Activated CD4-positive, alpha-beta T cell treated with anti-CD3 and anti-CD28 coated beads, Interleukin-10, Interleukin-2, amounts not matched to agents 100 ng/mL and 50 ng/mL, durations not matched to agents 16 hours and 8 hours (primary cell): ENCODE results near the gene PSEN1.
A peak's percentile ranks its signal among the peaks of the same experiment; 100 is the strongest.
"Not testable (repeated sequence)": the region's sequence is repeated elsewhere in the genome, so short reads cannot be mapped to it uniquely, and the experiment has no call there.

Experiments used
- DNase-seq: peaks from one replicate; pipeline ENCODE4 v3.0.0-alpha.2; 2020

Gene PSEN1

GRCh38 chr14:73167727-73168126, 31.4 kb downstream of the PSEN1 start:
- no peak for DNase-seq

DNA sequence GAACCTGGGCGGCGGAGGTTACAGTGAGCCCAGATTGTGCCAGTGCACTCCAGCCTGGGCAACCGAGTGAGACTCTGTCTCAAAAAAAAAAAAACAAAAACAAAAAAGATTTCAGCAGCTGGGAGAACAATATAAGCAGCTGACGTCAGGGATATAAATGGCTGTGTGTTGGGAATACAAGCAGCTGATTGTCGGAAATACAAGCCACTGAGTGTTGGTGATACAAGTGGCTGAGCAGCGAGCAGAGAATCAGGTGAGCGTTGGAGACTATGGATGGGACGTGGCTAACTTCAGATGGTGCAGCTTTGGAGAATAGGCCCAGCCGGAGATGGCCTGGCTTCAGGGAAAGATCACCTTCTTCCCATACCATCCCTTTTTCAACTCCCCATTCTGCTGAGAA, 32.0 kb downstream of the PSEN1 start:
- DNase-seq = no peak

DNA sequence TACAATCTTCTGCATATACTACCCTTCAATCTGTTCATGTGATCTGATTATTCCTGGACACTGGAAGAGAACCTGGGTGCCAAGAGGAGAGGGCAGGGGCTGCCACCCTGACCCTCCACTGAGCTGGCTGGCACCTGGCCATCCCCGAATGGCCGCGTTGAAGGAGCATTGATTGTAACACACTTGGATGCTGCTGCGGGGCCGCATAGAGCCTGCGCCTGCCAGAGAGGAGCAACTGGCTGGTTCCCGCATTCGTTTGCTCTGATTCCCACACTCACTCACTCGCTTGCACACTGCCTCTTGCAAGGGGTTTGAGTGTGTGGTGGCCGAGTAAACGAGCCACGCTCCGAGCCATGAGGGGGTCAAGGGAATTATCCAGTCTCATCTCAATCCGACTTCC, 32.4 kb downstream of the PSEN1 start:
- no peak for DNase-seq

DNA sequence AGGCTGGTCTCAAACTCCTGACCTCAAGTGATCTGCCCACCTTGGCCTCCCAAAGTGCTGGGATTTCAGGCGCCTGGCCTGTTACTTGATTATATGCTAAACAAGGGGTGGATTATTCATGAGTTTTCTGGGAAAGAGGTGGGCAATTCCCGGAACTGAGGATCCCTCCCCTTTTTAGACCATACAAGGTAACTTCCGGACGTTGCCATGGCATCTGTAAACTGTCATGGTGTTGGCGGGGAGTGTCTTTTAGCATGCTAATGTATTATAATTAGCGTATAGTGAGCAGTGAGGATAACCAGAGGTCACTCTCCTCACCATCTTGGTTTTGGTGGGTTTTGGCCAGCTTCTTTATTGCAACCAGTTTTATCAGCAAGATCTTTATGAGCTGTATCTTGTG, 33.5 kb downstream of the PSEN1 start:
- not testable (repeated sequence) for DNase-seq

GRCh38 chr14:73170686-73171085, 34.4 kb downstream of the PSEN1 start:
- DNase-seq = no peak

DNA sequence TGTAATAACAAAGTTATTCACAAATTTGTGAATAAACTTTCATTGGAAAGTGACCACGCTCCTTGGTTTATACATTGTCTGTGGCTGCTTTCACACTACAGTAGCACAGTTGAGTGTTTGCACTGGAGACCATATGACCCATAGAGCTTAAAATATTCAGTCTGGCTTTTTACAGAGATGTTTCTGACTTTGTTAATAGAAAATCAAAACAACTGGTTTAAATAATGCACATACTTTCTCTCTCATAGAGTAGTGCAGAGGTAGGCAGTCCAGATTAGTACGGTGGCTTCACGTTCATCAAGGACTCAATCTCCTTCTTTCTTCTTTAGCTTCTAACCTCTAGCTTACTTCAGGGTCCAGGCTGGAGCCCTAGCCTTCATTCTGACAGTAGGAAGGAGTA, 36.2 kb downstream of the PSEN1 start:
- no peak for DNase-seq

- peak; percentile 38 for DNase-seq
Measured at GRCh38 chr14:73173092-73173735, 36.9 kb downstream of the PSEN1 start.

DNA sequence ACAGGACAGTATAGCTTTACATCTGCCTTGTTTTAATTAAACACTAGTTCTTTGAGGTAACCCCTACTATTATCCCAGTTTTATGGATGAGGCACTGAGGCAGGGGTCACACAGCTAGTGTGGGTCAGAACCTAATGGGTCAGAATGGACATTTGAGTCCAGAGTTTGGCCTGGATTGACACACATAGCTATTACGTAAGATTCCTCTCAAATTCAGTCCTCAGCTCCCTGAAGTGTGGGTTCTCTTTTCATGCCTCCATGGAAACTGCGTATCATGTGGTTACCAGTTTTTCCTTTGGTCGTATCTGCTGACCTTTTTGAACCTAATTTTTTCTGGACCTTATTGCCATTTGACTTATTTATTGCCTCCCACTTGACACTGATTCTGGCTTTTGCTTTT, 40.4 kb downstream of the PSEN1 start:
- DNase-seq = no peak

DNA sequence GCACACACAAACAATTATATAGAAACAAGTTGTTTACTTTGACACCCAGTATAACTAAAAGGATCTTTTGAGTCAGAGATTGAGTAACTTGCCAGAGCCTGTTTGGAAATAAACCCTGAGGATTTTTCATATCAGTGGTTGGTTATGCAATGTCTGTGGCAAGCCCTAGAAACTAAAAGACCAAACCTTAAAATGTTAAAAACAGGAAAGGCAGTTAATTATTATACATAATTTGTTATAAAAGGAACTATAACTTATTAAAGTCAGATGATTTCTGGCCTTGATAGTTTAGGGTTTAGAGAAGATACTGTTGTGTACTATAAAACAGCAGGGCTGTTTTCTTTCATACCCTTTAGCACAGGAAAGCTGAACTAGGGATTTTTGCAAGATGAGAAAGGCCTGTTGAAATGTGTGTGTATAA, 44.1 kb downstream of the PSEN1 start:
- DNase-seq = peak; percentile 61

DNA sequence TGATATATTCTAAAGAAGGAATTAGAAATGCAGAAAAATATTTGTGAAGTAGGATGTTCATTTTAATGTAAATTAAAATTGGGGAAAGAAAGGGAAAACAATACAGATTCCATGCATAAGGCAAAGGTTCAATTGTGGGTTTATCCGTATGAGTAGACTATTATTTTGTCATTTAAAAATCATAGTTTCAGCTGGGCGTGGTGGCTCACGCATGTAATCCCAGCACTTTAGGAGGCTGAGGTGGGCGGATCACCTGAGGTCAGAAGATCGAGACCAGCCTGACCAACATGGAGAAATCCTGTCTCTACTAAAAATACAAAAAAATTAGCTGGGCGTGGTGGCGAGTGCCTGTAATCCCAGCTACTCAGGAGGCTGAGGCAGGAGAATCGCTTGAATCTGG, 44.7 kb downstream of the PSEN1 start:
- DNase-seq = not testable (repeated sequence)

GRCh38 chr14:73188501-73188911, 52.2 kb downstream of the PSEN1 start:
- DNase-seq = no peak

GRCh38 chr14:73189651-73190050, 53.3 kb downstream of the PSEN1 start:
- DNase-seq = no peak

GRCh38 chr14:73191441-73191840, 55.1 kb downstream of the PSEN1 start:
- DNase-seq = no peak

- not testable (repeated sequence) for DNase-seq
Measured at GRCh38 chr14:73194306-73194705, 58.0 kb downstream of the PSEN1 start.

DNA sequence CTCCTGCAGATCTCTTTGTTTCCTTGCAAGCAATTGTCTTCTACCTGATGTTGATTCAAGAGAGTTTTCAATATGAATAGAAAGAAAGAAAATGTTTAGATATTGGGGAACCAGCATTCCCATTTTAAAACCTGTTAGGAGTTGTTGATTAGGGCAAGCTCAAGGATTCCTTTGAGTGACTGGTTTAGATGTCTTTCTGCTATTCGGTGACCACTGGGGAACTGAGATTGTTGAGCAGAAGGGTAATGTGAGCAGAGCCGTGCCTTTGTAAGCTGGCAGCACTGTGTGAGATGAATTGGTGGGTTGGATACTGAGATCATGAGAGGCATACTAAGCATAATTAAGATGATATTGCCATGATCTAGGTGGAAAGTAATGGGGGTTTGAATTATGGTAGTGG, 61.9 kb downstream of the PSEN1 start:
- DNase-seq = no peak

DNA sequence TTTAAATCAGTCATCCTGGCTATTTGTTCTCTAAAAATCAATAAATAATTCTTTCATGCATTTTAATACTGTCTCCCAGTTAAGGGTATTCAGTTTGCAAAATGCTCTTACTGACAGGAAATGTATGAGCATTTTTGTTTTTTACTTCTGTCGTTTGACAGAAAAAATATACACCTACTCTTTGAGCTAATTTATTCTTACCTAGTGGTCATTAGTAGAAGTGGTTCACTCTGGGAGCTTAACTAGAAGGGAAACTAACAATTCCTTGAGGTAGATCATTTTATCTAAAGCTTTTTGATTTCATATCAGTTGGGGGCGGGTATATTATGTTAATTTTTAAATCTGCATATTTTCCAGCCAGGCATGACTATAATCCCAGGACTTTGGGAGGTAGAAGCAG, 67.2 kb downstream of the PSEN1 start:
- DNase-seq = no peak

GRCh38 chr14:73207615-73208014, 71.3 kb downstream of the PSEN1 start:
- DNase-seq = no peak

DNA sequence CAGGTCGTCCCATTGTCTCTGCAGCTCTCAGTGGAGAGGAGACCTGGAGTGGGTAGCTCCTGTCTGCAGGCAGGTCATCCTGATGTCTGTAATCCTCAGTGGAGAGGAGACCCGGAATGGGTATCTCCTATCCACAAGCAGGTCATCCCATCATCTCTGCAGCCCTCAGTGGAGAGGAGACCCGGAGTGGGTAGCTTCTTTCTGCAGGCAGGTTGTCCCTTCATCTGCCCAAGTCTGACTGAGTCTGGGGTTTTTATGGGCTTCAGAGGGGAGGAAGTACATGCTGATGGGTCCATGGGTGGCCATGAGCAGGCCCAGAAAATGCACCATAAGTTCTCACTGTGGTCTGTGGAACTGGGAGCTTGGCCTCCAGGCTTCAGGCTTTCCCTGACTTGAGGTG, 72.1 kb downstream of the PSEN1 start:
- no peak for DNase-seq

GRCh38 chr14:73208846-73209245, 72.5 kb downstream of the PSEN1 start:
- DNase-seq = no peak

DNA sequence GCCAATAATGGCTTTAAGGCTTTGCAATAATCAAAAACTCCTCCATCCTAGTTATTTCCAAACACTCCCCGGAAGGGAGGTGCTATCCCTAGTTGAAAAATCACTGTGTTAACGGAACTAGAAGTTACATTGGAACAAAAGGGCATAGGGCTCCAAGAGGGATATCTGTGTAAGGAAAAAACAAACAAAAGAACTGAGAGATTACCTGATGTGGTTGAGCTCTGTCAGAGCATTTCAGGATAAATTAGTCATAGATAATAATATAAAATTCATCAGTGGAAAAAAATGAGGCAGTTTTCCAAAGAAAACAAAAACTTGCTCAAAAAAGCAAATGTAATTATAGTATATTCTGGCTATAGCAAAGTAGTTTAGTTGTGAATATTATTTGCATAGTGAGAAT, 73.6 kb downstream of the PSEN1 start:
- no peak for DNase-seq

DNA sequence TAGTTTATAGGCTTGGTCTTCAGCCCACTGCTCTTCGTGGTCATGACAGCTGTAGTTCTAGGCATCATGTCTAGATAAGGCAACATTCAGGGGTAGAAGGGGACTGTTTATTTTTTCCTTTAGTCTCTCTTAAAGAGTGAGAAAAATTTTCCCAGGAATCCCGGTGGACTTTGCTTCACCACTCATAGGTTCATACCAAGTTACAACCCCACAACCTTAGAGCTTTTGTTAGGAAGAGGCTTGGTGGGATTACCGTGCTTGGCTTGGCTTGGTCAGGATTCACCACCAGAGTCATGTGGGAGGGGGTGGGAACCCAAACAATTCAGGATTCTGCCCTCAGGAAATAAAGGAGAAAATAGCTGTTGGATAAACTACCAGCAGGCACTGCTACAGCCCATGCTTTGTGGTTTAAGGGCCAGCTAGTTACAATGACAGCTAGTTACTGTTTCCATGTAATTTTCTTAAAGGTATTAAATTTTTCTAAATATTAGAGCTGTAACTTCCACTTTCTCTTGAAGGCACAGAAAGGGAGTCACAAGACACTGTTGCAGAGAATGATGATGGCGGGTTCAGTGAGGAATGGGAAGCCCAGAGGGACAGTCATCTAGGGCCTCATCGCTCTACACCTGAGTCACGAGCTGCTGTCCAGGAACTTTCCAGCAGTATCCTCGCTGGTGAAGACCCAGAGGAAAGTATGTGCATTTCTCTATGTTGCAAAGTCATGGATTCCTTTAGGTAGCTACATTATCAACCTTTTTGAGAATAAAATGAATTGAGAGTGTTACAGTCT, 75.1 kb downstream of the PSEN1 start:
- DNase-seq = no peak

DNA sequence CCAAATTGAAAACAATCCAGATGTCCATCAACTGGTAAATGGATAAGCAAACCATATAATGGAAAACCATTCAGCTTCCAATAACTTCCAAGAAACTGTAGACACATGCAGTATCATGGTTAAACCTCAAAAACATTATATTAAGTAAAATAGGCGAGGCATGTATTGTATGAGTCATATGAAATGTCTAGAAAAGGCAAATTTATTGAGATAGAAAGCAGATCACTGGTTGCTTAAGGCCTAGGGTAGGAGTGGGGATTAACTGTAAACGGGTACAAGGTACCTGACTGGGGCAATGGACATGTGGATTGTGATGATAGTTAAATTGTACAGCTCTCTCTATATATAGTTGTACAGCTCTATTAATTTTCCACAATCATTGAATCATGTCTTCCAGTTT, 79.7 kb downstream of the PSEN1 start:
- DNase-seq = no peak

DNA sequence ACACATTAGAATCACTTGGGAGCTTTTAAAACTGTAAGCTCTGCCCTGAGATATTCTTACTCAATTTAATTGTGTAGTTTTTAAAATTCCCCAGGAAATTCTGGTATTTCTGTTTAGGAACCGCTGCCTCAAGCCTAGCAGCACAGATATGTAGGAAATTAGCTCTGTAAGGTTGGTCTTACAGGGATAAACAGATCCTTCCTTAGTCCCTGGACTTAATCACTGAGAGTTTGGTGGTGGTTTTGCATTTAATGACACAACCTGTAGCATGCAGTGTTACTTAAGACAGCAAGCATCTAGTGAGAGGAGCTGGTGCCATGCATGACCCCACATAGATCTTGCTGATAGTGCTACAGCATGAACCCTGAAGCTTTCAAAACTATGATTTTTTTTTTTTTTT, 81.1 kb downstream of the PSEN1 start:
- no peak for DNase-seq

GRCh38 chr14:73220061-73220460, 83.8 kb downstream of the PSEN1 start:
- DNase-seq = no peak

DNA sequence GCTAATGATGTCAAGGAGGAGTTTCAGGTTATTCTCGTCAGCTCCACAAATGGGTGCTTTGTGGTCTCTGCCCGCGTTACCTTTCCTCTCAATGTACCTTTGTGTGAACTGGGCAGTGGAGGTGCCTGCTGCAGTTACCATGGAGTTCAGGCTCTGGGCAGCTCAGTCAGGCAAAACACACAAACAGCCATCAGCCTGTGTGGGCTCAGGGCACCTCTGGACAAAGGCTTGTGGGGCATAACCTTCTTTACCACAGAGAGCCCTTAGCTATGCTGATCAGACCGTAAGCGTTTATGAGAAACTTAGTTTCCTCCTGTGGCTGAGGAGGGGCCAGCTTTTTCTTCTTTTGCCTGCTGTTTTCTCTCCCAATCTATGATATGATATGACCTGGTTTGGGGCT, 84.3 kb downstream of the PSEN1 start:
- DNase-seq = no peak
